Keratinocyte (primary cell): ENCODE results near the gene MRPS11. TPM values are rescaled to one million over a fixed set of nuclear protein-coding genes. Genes with fewer than 3 reads are reported as not detected.

Source experiments
- DNase-seq: peaks from one replicate; pipeline ENCODE4 v3.0.0-alpha.2; 2011; ENCODE audit warnings: low read depth, missing footprints, low spot score
- FAIRE-seq: peaks from 2 replicates; lab custom pipeline; 2011; peaks lifted over from hg19 to GRCh38; lab: Jason Lieb, UNC
- H2AFZ ChIP-seq: 2 replicates; pipeline ENCODE4 v1.6.0; 2012; ENCODE audit warnings: low read length, control low read depth, inconsistent platforms; ENCODE audit not compliant: control insufficient read depth
- H3K27ac ChIP-seq: 2 replicates; pipeline ENCODE4 v1.5.1; 2011; ENCODE audit warnings: low read length; ENCODE audit not compliant: control insufficient read depth, insufficient read depth
- H3K27me3 ChIP-seq: 3 replicates; pipeline ENCODE4 v1.6.0; 2011; ENCODE audit warnings: low read length; ENCODE audit not compliant: control insufficient read depth, insufficient read depth; ENCODE audit errors: extremely low read depth
- H3K36me3 ChIP-seq, 2 experiments: 2 replicates in 1 of 2; 3 replicates in 1 of 2; pipeline ENCODE4 v1.5.1; 2011; ENCODE audit warnings: low read length in 2 of 2, mild to moderate bottlenecking in 1 of 2; ENCODE audit not compliant: control insufficient read depth in 2 of 2, insufficient read depth in 2 of 2; ENCODE audit errors: extremely low read depth in 1 of 2
- H3K4me1 ChIP-seq: 3 replicates; pipeline ENCODE4 v1.5.1; 2011; ENCODE audit warnings: low read length; ENCODE audit not compliant: control insufficient read depth, insufficient read depth; ENCODE audit errors: extremely low read depth
- H3K4me2 ChIP-seq: 3 replicates; pipeline ENCODE4 v1.6.0; 2011; ENCODE audit warnings: low read depth, low read length; ENCODE audit not compliant: control insufficient read depth, insufficient read depth; ENCODE audit errors: extremely low read depth
- H3K4me3 ChIP-seq, 3 experiments: fragments of 200-600 bp in 1 of 3; sonication (generic) in 1 of 3; 2 replicates in 2 of 3; 3 replicates in 1 of 3; pipeline ENCODE4 v1.5.1; 2011 to 2016; ENCODE audit warnings: low read length in 3 of 3, mild to moderate bottlenecking in 3 of 3, control low read depth in 2 of 3, inconsistent platforms in 1 of 3, low read depth in 1 of 3, mixed read lengths in 1 of 3, mixed run types in 1 of 3, moderate library complexity in 1 of 3; ENCODE audit not compliant: control insufficient read depth in 2 of 3, insufficient read depth in 2 of 3; ENCODE audit errors: extremely low read depth in 1 of 3
- H3K79me2 ChIP-seq: 2 replicates; pipeline ENCODE4 v1.6.0; 2012; ENCODE audit warnings: low read length; ENCODE audit not compliant: control insufficient read depth, insufficient read depth
- H3K9ac ChIP-seq: 3 replicates; pipeline ENCODE4 v1.6.0; 2011; ENCODE audit warnings: low read length; ENCODE audit not compliant: control insufficient read depth, insufficient read depth; ENCODE audit errors: extremely low read depth
- H3K9me1 ChIP-seq: 3 replicates; pipeline ENCODE4 v1.6.0; 2011; ENCODE audit warnings: low read length; ENCODE audit not compliant: control insufficient read depth, insufficient read depth; ENCODE audit errors: extremely low read depth
- H3K9me3 ChIP-seq: 2 replicates; pipeline ENCODE4 v1.5.1; 2012; ENCODE audit warnings: low read depth, low read length; ENCODE audit not compliant: control insufficient read depth
- H4K20me1 ChIP-seq: 3 replicates; pipeline ENCODE4 v1.6.0; 2011; ENCODE audit warnings: low read length; ENCODE audit not compliant: control insufficient read depth, insufficient read depth; ENCODE audit errors: extremely low read depth
- CTCF ChIP-seq, 3 experiments: IDR thresholded peaks in 1 of 3; conservative IDR thresholded peaks in 1 of 3; optimal IDR thresholded peaks in 1 of 3; 2 replicates in 2 of 3; 3 replicates in 1 of 3; pipeline versions ENCODE3 to v1.5.1; 2011; ENCODE audit warnings: low read length in 3 of 3, mild to moderate bottlenecking in 3 of 3, moderate library complexity in 2 of 3, control low read depth in 1 of 3, inconsistent platforms in 1 of 3; ENCODE audit not compliant: insufficient read depth in 2 of 3; ENCODE audit errors: extremely low read depth in 1 of 3
- EZH2 ChIP-seq: IDR thresholded peaks from one replicate; pipeline ENCODE4 v1.6.1; 2012; ENCODE audit warnings: inconsistent platforms, mild to moderate bottlenecking, low read length, moderate library complexity
- dilution Hi-C: fragments of 300-500 bp; cut with MboI; formaldehyde crosslinking; loops from one replicate; pipeline ENCODE4 v1.7.0; 2020; ENCODE audit warnings: low sequenced_read_pairs; ENCODE audit not compliant: extremely low pct_ligation_motif_present
- polyA plus RNA-seq, 5 experiments: library from polyadenylated mRNA; depleted of rRNA in 3 of 5; stranded (reverse) in 3 of 5; stranded (forward) in 1 of 5; unstranded in 1 of 5; fragments of >200 nt; gene quantifications; 1 replicate in 1 of 5; 2 replicates in 3 of 5; 3 replicates in 1 of 5; pipeline versions ENCODE4 v1.2.1 to v1.2.3, GENCODE V29; 2011 to 2012; ENCODE audit warnings: missing spikeins in 2 of 5, low read depth in 1 of 5, low replicate concordance in 1 of 5

Gene MRPS11
- polyA plus RNA-seq, 1 donor (not counting 4 experiments of a cell fraction or from before 2014, with no cell fraction given), result 60.9 TPM

GRCh38 chr15:88430051-88430450 lies 37.5 kb upstream of the MRPS11 start:
- no peak overlapping the region for H3K9ac ChIP-seq
- DNase-seq (no peak), FAIRE-seq (no peak)
- TF ChIP-seq EZH2 (no peak), CTCF (optimal IDR thresholded peaks at IDR 0.05 in 1 of 3, IDR thresholded peaks at IDR 0.05 in 1 of 3, conservative IDR thresholded peaks at IDR 0.05 in 1 of 3; ENCODE audit: extremely low read depth in 1 of 3, insufficient read depth in 2 of 3, low read length in 3 of 3) (no peak)
- H4K20me1 ChIP-seq, result no peaks in the 10 kb centered on the region
- H3K9me1 ChIP-seq, result no peaks in the 10 kb centered on the region
- dilution Hi-C loops, result no loop called here
- H3K27me3 ChIP-seq, result no peaks in the 10 kb centered on the region
- H3K4me3 ChIP-seq, result no peak overlapping the region
- H3K4me1 ChIP-seq, result no peaks in the 10 kb centered on the region
- no peaks in the 10 kb centered on the region for H3K36me3 ChIP-seq
- no peak overlapping the region for H3K27ac ChIP-seq
- no peaks in the 10 kb centered on the region for H3K79me2 ChIP-seq
- H3K4me2 ChIP-seq, result no peak overlapping the region
- H2AFZ ChIP-seq, result no peak overlapping the region
- no peaks in the 10 kb centered on the region for H3K9me3 ChIP-seq

DNA sequence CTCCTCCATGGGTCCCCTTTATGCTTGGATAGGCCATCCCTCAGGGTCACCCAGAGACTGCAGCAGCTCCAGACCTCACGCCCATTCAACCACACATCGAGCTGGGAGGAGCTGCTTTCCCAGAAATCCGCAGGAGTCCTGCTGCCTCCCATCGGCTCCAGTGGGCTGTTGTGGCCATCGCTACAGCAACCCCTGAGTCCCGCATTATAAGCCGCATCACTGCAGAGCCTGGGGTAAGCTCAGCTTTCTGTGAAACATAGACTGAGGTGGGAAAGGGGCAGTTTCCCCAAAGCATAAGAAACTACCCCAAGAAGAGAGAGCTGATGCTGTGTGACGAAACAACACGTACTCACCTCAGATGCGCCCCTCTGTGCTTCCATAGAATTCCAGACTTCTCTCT lies 36.1 kb upstream of the MRPS11 start:
- no peaks in the 10 kb centered on the region for H3K27me3 ChIP-seq
- H2AFZ ChIP-seq, result no peak overlapping the region
- H3K9me3 ChIP-seq, result no peaks in the 10 kb centered on the region
- H4K20me1 ChIP-seq, result no peaks in the 10 kb centered on the region
- dilution Hi-C loops, result no loop called here
- no peaks in the 10 kb centered on the region for H3K9me1 ChIP-seq
- FAIRE-seq (no peak), DNase-seq (no peak)
- no peaks in the 10 kb centered on the region for H3K4me1 ChIP-seq
- no peaks in the 10 kb centered on the region for H3K36me3 ChIP-seq
- TF ChIP-seq EZH2 (no peak), CTCF (optimal IDR thresholded peaks at IDR 0.05 in 1 of 3, IDR thresholded peaks at IDR 0.05 in 1 of 3, conservative IDR thresholded peaks at IDR 0.05 in 1 of 3; ENCODE audit: extremely low read depth in 1 of 3, insufficient read depth in 2 of 3, low read length in 3 of 3) (no peak)
- no peak overlapping the region for H3K4me2 ChIP-seq
- H3K9ac ChIP-seq, result no peak overlapping the region
- no peaks in the 10 kb centered on the region for H3K79me2 ChIP-seq
- no peak overlapping the region for H3K27ac ChIP-seq
- no peak overlapping the region for H3K4me3 ChIP-seq
